NCI-H748 treated with DMSO at 0.1 percent for 48 hours (cell line): Measurements from ENCODE around the gene PIEZO1.
A peak's percentile ranks its signal among the peaks of the same experiment; 100 is the strongest.
"Not testable (repeated sequence)": the region's sequence is repeated elsewhere in the genome, so short reads cannot be mapped to it uniquely, and the experiment has no call there.

Experiments used
- DNase-seq: peaks from one replicate; lab custom pipeline; 2025; lab: John Stamatoyannopoulos, UW

The PIEZO1 gene

DNA sequence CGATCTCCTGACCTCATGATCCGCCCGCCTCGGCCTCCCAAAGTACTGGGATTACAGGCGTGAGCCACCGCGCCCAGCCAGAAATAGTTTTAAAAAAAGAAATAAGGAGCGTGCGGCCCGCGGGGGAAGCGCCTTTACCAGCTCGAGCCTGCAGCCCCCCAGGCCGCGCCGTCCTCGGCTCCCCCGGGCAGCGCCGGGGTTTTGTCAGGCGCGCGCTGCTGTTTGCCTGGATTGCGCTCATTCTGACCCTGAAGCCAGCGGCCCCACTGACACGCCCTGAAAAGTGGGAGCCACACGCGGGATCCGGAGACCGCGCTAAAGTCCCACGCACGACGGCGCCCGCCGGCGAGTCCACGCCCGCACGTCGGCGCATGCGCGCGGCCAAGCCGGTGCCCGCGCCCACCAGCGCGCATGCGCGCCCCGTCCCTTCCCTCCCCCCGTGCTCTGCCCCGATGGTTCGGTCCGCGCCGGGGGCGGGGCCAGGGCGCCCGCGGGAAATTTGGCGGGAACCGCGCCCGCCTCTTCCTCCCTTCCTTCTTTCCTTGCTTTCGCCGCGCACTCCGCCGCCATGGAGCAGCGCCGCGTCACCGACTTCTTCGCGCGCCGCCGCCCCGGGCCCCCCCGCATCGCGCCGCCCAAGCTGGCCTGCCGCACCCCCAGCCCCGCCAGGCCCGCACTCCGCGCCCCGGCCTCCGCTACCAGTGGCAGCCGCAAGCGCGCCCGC is 18.4 kb upstream of the PIEZO1 start, which contains the start of gene CDT1:
Gene CDT1 (plus strand): TSS at position 526 of the 724 bp plus-strand sequence. CDS start 43 bp downstream, at position 569.
- DNase-seq: peak; percentile 43

DNA sequence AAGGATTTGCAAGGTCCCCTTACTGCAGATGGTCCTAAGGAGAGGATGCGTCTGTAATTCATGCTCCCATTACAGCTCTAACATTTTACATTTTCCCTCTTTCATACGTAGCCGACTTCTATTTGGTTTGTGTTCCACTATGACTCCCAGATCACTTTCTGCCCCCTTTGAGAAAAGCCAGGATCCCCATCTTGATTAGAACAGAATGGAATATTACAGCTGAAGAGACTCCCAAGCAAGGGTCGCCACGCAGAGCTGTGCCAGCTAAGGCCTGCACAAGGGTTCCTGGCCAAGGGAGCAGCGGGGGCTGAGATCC is 15.2 kb upstream of the PIEZO1 start:
- DNase-seq: no peak

DNA sequence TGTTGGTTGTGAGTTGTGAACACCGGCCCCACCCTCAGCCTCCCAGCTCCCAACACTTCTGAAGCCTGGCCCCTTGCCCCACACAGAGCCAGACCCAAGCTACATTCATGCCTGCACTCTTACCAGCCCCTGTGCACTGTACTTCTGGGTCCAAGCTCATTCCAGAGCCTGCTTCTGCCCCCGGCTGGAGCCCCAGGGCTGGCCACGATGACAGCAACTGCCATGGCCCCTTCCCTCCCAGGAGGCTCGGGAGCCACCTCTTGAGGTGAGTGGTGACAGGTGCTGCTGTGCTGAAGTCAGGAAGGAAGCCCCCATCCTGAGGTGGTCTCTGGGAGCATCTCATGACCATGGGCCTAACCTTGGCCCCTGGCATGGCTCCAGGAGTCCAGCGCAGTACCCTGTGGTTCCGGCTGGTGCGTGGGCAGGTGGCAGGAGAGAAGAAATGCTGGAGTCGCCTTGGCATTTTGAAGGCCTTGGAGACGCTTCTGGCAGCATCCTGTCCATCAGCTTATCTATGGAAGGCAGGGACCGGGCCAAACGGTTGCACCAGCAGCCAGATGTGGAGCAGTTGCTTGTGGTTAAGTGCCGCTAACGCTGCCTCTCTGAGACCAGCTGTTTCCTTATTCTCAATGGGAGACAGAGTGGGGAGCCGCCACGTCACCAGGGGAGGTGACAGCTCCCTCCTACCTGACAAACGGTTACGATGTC is 14.7 kb upstream of the PIEZO1 start:
- no peak for DNase-seq

DNA sequence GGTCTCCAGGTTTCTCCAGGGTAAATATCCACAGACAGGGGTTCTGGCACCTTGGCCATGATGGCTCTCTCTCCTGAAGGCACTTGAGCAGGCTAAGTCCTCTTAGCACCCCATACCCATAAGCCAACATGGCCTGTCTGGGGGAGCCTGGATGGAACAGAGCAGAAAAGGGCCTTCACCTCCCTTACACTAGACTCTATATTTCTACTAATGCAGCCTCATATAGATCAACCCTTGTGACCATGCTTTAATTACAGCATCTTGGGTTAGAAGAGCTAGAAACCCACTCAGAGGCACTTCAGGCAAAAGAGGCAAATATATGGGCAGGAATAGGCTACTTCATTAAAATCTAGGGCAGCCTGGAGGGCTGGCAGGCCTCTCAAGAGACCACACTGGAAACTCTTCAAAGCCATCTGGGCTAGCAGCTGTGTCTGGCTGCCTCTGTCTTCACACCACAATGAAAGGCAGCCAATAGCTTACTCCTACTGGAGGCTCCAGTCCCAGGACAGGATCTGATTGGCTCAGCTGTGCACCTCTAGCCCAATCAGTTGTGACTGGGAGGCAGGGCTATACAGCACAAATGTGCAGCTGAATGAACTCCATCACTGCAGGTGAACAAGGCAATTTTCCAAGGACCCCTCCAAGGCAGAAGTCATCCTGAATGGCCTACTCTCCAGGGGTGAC is 13.9 kb upstream of the PIEZO1 start:
- DNase-seq: no peak

DNA sequence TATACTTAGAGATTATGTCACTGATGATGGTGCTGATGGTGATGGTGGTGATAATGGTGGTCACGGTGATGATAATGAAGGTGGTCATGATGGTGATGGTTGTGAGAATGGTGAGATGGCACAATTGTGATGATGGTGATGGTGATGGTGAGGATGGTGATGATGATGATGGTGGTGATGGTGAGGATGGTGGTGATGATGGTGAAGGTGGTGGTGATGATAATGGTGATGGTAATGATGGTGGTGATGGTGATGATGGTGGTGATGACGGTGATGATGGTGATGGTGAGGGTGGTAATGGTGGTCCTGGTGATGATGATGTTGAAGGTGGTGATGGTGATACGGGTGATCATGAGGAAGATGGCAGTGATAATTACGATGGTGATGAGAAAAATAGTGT is 13.1 kb upstream of the PIEZO1 start:
- no peak for DNase-seq

DNA sequence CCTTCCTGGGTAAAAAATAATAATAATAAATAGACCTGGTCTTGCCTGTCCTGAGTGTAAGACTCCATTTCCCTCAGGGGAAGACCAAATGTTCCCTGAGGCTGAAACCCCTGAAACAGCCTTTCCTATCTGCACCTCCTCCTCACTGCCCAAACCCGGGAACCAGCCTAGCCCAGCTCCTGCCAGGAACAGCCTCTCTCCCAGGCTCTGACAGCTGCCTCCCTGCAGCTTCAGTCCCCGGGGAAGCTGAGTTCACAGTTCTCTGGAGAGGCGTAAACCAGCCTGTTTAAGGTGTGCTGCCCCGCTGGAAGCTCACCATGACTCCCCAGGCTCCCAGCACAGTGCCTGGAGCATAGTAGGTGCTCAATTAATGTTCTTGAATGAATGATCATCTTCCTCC is 11.3 kb upstream of the PIEZO1 start:
- no peak for DNase-seq

DNA sequence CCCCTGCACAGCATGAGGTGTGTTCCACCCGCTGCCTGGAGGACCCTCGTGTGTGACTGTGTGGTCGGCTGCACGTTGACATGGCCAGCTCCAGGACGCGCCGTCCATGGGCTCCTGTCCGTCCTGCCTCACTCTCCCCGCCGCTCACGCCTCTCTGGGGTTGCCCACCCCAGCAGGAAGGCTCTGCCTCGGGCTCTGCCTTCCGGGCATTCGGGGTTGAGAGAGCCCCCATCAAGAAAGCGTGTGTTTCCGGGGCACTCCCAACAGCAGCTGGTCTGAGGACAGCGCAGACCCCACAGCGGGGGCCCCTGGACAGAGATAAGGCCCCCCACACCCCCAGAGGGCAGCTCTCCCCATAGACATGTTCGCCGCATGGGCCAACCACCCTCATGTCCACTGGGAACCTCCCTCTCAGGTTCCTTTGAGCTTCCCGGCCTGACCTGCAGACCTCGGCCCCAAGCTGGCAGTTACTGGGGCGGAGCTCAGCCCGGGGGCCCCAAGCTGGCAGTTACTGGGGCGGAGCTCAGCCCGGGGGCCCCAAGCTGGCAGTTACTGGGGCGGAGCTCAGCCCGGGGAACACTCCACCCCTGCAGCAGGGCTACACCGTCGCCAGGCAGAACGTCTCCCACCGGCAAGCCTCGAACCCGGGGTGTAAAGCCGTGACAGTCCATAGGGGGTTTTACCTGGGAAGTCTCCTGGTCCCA is 8.4 kb upstream of the PIEZO1 start:
- DNase-seq: no peak

DNA sequence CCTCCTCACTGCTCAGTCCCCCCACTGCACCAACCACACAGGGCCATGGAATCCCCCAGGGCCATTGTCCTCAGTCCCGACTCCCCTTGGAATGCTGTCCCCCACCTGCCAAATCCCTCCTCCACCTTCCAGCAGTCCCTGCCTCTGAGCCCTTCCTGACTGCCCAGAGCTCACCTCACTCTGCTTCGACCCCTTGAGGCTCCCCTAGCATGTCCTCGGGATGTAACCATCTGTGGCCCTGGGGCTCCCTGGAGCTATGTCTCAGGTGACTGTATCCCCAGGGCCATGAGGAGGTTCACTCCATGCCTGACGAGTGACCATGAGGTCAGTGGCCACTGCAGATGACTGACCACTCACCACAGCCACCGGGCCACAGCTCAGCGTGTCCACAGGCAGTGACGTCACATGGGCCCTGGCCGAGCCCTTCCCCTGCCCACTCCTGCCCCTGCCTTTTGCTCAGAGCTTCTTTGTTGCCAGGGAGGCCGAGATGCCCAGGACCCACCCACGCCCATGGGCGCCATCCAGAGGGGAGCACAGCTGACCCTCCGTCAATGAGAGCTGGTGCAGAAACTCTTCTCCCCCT is 7.7 kb upstream of the PIEZO1 start:
- no peak for DNase-seq

DNA sequence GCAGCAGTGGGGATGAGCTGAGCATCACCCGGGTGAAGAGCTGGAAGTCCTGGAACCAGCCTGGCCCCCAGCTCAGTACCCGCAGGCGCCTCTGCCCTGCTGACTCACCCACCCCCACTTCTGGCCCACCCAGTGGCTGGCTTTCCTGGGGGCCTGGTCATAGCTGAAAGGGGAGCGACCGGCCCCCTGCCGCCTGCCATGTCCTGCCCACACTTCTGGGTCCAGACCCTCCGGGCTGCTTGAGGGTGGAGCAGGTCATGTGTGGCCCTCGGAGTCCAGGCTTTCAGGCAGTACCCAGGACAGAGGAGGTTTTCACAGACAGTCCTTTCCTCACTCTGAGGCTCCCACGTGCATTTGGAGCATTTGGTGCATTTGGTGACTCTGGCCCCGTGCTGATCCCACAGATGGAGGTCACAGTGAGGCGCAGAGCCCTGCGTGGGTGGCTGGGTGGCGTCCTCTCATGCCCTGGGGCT is 7.1 kb upstream of the PIEZO1 start:
- no peak for DNase-seq

DNA sequence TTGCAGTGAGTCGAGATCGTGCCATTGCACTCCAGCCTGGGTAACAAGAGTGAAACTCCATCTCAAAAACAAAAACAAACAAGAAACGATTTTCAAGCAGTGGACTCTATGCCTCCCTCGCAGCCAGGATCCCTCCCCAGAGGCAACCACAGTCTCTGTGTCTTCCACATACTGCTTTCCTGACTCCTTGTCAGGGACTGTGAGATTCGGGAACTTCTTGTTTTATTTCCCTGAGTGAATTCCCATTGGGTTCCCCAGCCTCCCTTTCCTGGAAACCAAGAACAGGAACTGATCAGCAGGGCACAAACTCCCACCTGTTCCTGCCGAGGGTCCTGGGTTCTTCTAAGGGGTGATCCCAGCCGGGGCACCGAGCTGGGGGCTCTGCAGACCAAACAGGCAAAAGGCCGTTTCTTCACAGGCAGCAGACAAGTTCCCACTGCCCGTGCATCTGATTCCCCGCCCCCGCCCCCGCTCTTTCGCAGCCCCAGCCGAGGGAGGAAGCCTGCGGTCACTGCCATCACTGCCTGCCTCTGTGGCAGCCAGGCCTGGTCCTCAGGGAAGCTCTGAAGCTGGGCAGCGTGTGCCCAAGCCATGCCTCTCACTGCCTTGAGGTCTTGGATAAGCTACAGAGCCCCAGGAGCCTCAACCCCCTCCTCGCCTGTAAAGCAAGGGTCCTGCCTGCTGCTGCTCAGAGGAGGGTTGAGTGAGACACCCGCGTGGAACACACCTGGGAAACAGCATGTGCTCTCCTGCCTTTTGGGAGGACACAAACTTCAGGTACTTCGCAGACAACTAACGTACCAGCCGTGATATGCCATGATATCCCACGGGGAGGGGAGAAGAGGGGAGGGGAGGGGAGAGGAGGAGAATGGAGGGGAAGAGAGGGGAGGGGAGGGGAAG is 5.5 kb upstream of the PIEZO1 start:
- DNase-seq: no peak

DNA sequence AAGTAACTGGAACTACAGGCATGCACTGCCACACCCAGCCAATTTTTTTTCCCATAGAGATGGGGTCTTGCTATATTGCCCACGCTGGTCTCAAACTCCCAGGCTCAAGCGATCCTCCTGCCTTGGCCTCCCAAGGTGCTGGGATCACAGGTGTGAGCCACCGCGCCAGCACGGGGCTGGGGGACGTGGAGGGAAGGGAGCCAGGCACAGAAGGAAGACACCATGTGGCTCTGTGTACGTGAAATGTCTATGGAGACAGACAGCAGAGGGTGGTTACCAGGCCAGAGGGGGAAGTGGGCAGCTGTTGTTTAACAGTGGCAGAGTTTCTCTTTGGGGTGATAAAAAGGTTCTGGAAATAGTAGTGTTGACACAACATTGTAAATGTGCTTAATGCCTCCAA is 4.6 kb upstream of the PIEZO1 start:
- DNase-seq: no peak

DNA sequence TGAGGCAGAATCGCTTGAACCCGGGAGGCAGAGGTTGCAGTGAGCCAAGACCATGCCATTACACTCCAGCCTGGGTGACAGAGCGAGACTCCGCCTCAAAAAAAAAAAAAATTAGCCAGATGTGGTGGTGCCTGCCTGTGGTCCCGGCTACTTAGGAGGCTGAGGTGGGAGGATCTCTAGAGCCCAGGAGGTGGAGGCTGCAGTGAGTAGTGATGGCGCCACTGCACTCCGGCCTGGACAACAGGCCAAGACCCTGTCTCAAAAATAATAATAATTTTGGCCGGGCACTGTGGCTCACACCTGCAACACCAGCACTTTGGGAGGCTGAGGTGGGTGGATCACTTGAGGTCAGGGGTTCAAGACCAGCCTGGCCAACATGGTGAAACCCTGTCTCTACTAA is 3.7 kb upstream of the PIEZO1 start:
- DNase-seq: not testable (repeated sequence)

DNA sequence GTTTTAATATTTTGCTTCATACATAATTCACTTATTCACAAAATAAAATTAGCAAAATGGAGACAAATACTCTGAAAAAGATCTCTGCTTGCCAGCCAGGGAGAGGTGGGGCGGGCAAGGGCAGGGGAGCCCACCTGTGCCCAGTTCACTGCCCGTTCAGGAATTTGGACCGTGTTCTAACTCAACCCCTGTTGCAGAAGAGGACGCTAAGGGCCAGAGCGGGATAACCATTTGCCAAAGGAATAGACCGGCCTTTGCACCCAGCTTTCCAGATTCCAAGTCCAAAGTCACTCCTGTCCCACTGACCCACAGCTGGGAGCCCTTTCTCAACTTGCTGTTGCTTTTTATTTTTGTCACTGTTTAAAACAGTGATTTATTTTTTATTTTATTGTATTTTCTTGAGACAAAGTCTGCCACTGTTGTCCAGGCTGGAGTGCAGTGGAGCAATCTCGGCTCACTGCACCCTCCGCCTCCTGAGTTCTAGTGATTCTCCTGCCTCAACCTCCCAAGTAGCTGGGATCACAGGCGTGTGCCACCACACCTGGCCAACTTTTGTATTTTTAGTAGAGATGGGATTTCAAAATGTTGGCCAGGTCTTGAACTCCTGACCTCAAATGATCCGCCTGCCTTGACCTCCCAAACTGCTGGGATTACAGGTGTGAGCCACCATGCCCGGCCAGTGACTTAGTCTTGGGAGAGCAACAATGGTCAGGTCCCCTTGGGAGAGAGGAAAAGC is 2.7 kb upstream of the PIEZO1 start:
- DNase-seq: no peak

DNA sequence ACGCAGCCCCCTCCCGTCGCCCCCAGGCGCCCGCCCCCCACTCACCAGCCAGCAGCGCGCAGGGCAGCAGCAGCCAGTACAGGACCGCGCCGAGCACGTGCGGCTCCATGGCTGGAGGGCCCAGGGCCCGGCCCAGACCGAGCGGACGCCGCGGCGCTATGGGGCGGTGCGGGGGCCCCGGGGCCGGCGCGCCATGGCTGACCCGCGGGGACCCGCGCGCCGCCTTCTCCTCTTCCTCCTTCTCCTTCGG is 239 bp downstream of the PIEZO1 start:
- no peak for DNase-seq

DNA sequence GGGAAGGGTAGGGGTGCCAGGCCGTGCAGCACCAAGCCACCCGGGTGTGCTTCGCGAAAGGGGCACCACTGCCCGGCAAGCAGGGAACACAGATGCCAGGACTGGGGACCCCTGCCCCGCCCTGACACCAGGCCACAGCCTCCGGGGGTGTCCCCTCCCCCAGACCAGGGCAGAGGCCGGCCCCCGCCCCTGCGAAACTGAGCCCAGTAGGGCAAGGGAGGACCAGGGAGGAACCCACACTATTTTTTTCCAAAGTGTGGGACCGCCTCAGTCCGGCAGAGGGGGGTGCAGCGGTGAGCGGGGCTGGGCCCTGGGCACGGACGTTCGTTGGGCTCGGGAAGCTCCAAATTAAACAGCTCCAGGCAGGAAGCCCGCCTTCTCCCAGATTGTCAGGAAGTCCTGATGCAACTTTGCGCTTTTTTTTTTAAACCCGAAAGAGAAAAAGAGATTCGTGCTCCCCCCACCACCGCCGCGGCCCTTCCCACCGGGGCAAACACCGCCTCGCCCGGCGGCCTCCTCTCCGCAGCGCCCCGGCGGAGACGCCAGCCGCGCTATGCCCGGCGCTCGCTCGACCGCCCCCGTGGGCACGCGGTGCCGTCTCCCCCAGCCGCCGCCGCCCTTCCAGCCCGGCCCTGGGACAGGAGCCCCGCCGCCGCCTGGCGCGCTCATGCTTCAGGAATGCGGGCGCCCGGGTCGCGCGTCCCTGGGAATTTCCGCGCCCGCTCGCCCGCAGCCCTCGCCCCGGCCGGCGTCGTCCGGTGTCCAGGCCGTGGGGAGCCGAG is 755 bp downstream of the PIEZO1 start:
- DNase-seq: no peak

DNA sequence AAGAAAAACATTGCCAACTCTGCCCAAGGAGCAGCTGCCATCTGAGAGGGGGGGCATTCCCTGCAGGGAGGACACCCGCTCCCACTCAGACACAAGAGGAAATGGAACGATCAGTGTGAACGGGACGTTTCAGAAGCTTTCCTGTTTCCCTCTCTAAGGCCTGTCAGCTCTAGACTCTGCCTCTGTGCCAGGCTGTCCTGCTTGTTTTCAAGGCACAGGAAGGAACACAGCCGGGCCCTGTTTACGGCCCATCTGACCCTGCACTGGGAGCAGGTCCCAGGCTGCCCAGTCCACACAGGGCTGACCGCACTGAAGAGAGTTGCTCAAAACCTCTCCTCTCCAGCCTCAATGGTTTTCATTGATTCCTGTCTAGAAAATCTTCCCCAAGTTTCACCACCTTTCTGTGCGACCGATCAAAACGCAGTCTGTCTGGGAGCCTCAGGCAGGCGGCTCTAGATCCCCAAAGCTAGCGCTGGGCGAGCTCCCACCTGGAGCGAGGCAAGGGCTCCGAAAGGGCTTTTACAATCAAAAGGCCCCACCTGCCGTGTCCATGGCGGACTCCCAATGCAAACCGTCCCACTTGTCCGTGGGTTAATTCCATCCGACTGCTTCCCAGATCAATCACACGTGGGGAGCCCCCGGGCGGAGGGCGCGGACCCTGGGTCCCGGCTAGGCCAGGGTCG is 1.5 kb downstream of the PIEZO1 start:
- DNase-seq: no peak

DNA sequence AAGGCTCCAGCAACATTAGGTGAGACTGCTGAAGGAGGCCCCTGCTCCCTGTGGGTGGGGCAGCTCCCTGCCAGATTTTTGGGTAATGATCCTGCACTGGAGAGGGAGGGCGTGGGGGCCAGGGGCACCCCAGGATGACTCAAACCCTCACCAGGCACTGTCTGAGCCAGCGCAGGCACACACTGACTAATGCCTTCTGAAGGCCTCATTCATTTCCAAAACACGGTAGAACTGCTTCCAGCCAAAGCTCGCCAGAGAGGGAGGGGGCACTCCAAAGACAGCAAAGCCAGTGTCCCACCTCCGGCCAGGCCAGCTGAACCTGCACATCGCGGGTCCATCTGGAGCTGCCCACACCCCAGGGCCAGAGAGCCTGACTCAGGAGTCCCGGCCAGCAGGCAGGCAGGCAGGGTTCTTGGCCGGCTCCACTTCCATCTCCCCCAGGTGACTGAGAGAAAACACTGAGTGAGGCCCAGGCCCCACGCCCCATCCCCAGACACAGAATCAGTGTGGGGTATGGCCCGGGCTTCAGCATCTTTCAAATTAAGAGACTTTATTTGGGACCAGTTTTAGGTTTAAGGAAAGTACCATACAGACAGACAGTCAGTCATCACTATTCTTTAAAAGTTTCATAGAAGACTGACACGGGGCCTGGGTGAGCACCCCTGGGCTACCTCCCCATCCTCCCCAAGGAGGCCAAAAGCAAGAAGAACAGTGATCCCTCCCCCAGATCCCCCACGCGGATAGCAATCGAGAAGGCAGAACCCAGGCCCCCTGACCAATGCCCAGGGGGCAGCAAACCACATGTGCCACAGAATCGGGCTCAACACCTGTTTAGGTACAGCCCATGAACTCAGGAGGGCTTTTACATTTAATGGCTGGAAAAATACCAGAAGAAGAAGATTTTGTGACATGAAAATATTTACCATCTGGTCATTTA is 2.3 kb downstream of the PIEZO1 start:
- DNase-seq: no peak
